ENCODE measurements around the gene LRPAP1. TPM values are rescaled to one million over a fixed set of nuclear protein-coding genes. Genes with fewer than 3 reads are reported as not detected.

LRPAP1 gene
- total RNA-seq, 4 donors from 2014 or later = 88.5 to 201 (median 174) TPM

DNA sequence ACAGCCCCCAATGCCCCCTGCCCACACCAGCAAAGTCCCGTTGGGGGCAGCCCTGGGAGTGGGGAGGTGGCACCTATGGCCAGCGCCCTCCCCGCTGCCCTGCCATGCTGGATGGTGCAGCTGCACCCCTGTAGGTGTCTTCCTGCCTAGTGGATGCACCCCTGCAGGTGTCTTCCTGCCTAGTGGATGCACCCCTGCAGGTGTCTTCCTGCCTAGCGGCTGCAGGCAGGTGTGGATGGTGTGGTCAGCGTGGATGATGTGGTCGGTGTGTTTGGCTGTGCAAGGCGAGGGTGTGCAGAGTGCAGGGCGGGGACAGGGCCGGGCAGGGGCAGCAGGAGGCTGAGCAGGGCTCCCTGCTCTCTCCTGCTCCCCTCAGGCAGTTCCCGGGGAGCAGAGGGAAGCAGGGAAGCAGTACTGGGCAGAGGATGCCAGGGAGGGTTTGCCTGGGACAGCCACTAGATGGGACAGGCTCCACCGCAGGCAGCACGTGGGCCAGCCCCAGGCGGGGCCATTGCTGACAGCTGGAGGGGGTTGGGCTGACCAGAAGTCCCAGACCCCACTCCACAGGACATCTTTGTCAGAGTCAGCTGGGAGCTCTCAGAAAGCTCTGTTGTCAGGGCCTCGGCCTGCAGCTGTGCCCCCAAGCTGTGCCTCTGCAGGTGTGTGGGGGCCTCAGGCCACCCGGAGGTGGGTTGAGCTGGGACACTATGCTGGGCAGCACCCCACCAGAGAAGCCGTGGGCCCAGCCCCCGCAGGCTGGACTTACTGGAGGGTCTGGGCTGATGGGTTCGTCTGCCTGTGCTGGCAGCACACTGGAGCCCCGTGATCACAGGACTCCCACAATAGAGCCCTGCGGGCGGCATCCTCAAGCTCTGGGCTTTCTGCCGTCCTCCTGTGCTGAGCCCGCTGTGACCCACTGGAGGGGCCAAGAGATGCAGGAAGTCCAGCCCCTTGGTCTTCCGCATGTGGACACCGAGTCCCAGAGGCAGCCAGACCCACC is 45.4 kb downstream of the LRPAP1 start:
- 82% methylated on average over 7 of the region's 25 CpGs for WGBS
- no peak for DNase-seq (ENCODE audit: extremely low spot score)
- Histone ChIP-seq H3K27me3 (peaks cover 0 to 86% (median 0%) of the 10 kb centered on the region in 4 donors), H3K36me3 (peaks cover 0 to 8% (median 0%) of the 10 kb centered on the region in 4 donors), H3K27ac (replicated peaks in 1 of 4) (no peak overlapping the region), H3K9me3 (no peaks in the 10 kb centered on the region), H3K4me3 (no peak overlapping the region), H3K4me1 (peaks cover 4 to 33% (median 9%) of the 10 kb centered on the region in 4 donors)
- intact Hi-C loops (cut with DNase I) = no loop called here
- TF ChIP-seq EP300 (IDR thresholded peaks at IDR 0.05) = no peak
- TF ChIP-seq, protein P1, sequence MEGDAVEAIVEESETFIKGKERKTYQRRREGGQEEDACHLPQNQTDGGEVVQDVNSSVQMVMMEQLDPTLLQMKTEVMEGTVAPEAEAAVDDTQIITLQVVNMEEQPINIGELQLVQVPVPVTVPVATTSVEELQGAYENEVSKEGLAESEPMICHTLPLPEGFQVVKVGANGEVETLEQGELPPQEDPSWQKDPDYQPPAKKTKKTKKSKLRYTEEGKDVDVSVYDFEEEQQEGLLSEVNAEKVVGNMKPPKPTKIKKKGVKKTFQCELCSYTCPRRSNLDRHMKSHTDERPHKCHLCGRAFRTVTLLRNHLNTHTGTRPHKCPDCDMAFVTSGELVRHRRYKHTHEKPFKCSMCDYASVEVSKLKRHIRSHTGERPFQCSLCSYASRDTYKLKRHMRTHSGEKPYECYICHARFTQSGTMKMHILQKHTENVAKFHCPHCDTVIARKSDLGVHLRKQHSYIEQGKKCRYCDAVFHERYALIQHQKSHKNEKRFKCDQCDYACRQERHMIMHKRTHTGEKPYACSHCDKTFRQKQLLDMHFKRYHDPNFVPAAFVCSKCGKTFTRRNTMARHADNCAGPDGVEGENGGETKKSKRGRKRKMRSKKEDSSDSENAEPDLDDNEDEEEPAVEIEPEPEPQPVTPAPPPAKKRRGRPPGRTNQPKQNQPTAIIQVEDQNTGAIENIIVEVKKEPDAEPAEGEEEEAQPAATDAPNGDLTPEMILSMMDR (IDR thresholded peaks at IDR 0.05) = no peak
- no peak for TF ChIP-seq POLR2A (IDR thresholded peaks at IDR 0.05; ENCODE audit: low read depth)
- no peak for TF ChIP-seq POLR2AphosphoS5 (IDR thresholded peaks at IDR 0.05)

DNA sequence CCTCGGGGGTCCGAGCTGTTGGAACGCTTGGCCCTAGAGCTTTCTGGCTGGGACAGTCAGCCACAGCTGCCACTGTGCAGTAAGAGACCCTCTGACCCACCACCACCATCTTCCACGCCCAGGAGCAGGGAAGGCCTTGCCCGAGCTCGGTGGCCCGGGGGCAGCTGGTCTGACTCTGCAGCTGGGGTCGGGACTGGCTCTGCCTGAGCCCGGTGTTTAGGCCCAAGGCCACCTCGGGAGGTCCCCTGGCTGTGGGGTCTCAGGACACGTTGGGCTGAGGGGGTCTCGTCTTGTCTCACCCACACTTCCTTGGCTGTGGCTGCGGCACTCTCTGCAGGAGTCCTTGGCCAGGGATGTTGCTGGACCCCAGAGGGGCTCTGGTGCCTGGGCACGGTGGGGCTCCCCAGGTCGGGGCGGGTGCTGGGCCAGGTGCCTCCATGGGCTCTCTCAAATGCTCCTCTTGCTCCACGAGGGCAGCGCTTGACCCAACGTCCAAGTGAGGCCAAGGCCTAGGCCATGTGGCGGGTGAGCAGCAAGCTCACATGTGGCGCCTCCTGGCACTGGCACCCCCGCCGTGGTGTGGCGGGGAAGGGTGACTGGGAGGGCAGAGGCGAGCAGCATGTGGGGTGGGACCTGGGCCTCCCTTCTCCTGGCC is 46.2 kb downstream of the LRPAP1 start:
- no peak for TF ChIP-seq POLR2A (IDR thresholded peaks at IDR 0.05; ENCODE audit: low read depth)
- TF ChIP-seq, protein P1 (IDR thresholded peaks at IDR 0.05) = no peak
- TF ChIP-seq EP300 (IDR thresholded peaks at IDR 0.05) = no peak
- no peak for TF ChIP-seq POLR2AphosphoS5 (IDR thresholded peaks at IDR 0.05)
- H3K27ac ChIP-seq (replicated peaks in 1 of 4) = no peak overlapping the region
- H3K27me3 ChIP-seq = peaks cover 0 to 86% (median 0%) of the 10 kb centered on the region in 4 donors
- no peak overlapping the region for H3K4me3 ChIP-seq
- 75% methylated on average over 6 of the region's 25 CpGs for WGBS
- intact Hi-C loops (cut with DNase I) = no loop called here
- DNase-seq (ENCODE audit: extremely low spot score) = no peak
- peaks cover 0 to 2% (median 0%) of the 10 kb centered on the region in 4 donors for H3K36me3 ChIP-seq
- H3K4me1 ChIP-seq = peaks cover 4 to 38% (median 9%) of the 10 kb centered on the region in 4 donors
- H3K9me3 ChIP-seq = no peaks in the 10 kb centered on the region

DNA sequence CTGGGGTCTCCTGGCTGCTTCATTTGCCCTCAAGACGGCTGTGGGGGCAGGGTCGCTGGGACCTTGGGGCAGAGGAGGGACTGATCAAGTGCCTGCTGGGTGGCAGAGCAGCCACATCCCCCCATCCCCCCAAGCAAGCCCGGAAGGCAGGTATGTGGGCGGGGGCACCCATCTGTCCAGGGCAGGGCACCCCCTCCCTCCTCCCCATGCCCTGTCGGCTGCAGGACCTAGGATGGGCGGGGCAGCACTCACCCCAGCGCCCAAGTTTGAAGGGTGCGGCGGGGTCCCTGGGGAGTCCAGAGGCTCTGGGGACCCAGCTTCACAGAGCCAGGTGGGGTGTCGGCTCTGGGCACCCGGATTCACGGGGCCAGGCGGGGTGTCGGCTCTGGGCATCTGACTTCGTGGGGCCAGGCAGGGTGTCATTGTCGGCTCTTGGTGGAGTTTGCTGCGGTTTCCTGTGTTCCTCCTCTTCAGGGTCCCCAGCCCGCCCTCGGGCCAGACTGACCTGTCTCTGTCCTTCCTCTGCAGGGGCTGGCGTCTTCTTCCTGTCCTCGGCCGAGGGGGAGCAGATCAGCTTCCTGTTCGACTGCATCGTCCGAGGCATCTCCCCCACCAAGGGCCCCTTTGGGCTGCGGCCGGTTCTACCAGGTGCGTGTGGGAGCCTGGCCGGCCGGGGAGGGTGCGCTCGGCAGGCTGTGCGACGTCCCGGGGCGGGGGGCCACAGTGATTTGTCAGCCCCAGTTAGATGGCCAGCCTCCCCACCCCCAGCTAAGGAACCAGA is 47.0 kb downstream of the LRPAP1 start:
- no peaks in the 10 kb centered on the region for H3K36me3 ChIP-seq
- H3K27ac ChIP-seq (replicated peaks in 1 of 4) = no peak overlapping the region
- 49% methylated on average over 30 of the region's 36 CpGs for WGBS
- TF ChIP-seq POLR2A (IDR thresholded peaks at IDR 0.05; ENCODE audit: low read depth) (no peak), EP300 (IDR thresholded peaks at IDR 0.05) (no peak)
- H3K9me3 ChIP-seq = no peaks in the 10 kb centered on the region
- H3K4me3 ChIP-seq = no peak overlapping the region
- DNase-seq (ENCODE audit: extremely low spot score) = no peak
- intact Hi-C loops (cut with DNase I) = no loop called here
- H3K4me1 ChIP-seq = peaks cover 10 to 46% (median 15%) of the 10 kb centered on the region in 4 donors
- peaks cover 0 to 88% (median 0%) of the 10 kb centered on the region in 4 donors for H3K27me3 ChIP-seq

DNA sequence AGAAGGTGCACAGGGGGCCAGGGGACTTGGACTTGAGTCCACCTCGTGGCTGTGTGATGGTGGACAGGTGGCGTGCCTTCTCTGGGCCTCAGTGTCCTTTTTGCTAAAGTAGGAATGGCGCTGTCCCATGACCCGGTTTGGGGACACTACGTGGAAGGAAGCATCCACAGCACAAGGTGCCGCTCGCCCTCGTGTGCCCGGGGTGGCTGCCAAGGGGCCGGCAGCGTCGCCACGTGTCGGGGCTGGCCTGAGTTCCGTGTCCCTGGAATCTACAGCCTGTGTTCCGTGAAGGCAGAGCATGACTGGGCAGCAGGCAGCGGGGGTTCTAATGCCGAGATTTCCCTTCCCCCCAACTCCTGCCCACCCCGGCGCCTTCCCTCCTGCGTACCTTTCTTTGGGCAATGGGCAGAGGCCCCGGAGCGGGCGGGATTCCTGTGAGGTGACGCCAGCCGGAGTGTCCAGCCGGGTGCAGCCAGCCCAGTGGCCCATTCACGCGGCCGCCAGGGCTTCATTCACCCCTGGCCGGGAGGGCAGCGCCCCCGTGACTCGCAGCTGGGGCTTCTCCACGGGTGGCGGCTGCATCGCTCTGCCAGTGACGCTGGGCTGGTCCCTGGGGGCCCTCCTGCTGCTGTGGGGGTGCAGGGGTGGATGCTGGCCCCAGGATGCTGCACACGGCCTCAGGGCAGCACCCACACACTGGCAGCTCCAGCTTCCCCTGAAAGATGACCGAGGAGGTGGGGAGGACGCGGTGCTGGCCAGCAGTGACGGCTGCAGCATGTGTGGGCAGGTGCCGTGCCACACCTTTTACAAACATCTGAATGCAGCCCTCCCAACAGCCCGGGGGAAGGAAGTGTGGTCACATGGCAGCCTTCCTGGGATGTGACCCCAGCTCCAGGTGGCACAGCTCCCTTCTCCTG is 47.9 kb downstream of the LRPAP1 start:
- H3K4me3 ChIP-seq = no peak overlapping the region
- no peaks in the 10 kb centered on the region for H3K36me3 ChIP-seq
- no peak for DNase-seq (ENCODE audit: extremely low spot score)
- no peak for TF ChIP-seq EP300 (IDR thresholded peaks at IDR 0.05)
- TF ChIP-seq POLR2AphosphoS5 (IDR thresholded peaks at IDR 0.05) = no peak
- TF ChIP-seq, protein P1 (IDR thresholded peaks at IDR 0.05) = no peak
- TF ChIP-seq POLR2A (IDR thresholded peaks at IDR 0.05; ENCODE audit: low read depth) = no peak
- H3K27me3 ChIP-seq = peaks cover 0 to 91% (median 0%) of the 10 kb centered on the region in 4 donors
- peaks cover 12 to 50% (median 16%) of the 10 kb centered on the region in 4 donors for H3K4me1 ChIP-seq
- no peaks in the 10 kb centered on the region for H3K9me3 ChIP-seq
- H3K27ac ChIP-seq (replicated peaks in 1 of 4) = no peak overlapping the region
- intact Hi-C loops (cut with DNase I) = no loop called here
- 77% methylated on average over 13 of the region's 45 CpGs for WGBS

All from esophagus muscularis mucosa (tissue), 4 donors.